COR-L47 (cell line): ENCODE measurements around the gene SMIM26.
"Not testable (repeated sequence)": the region's sequence is repeated elsewhere in the genome, so short reads cannot be mapped to it uniquely, and the experiment has no call there.

ENCODE experiments used
- DNase-seq: peaks from one replicate; lab custom pipeline; 2025; lab: John Stamatoyannopoulos, UW

SMIM26 gene

GRCh38 chr20:18566892-18567738, at the start of gene SMIM26:
Gene SMIM26 (plus strand): TSS chr20:18567432. CDS start chr20:18567479, 47 bp downstream.
- DNase-seq = peak; percentile 95

- DNase-seq = not testable (repeated sequence)
Measured at GRCh38 chr20:18522066-18522465, 45.2 kb upstream of the SMIM26 start.

- DNase-seq = no peak
Measured at GRCh38 chr20:18523066-18523465, 44.2 kb upstream of the SMIM26 start.

GRCh38 chr20:18524646-18525045, 42.6 kb upstream of the SMIM26 start:
- DNase-seq = no peak

- not testable (repeated sequence) for DNase-seq
Measured at GRCh38 chr20:18526761-18527160, 40.5 kb upstream of the SMIM26 start.

- DNase-seq = no peak
Measured at GRCh38 chr20:18527339-18527738, 39.9 kb upstream of the SMIM26 start.

- DNase-seq = no peak
Measured at GRCh38 chr20:18527836-18528235, 39.4 kb upstream of the SMIM26 start.

- DNase-seq = no peak
Measured at GRCh38 chr20:18529041-18529440, 38.2 kb upstream of the SMIM26 start.

GRCh38 chr20:18532626-18533025, 34.6 kb upstream of the SMIM26 start:
- no peak for DNase-seq

GRCh38 chr20:18533491-18533890, 33.7 kb upstream of the SMIM26 start:
- no peak for DNase-seq

- no peak for DNase-seq
Measured at GRCh38 chr20:18533978-18534644, 33.1 kb upstream of the SMIM26 start.

- DNase-seq = no peak
Measured at GRCh38 chr20:18537651-18538050, 29.6 kb upstream of the SMIM26 start.

GRCh38 chr20:18541741-18542140, 25.5 kb upstream of the SMIM26 start:
- DNase-seq = no peak

GRCh38 chr20:18543216-18543615, 24.0 kb upstream of the SMIM26 start:
- no peak for DNase-seq

GRCh38 chr20:18543932-18544331, 23.3 kb upstream of the SMIM26 start:
- peak; percentile 98 for DNase-seq

GRCh38 chr20:18545566-18545965, 21.7 kb upstream of the SMIM26 start:
- DNase-seq = no peak

GRCh38 chr20:18548465-18548864, 18.8 kb upstream of the SMIM26 start:
- DNase-seq = no peak

GRCh38 chr20:18553746-18554145, 13.5 kb upstream of the SMIM26 start:
- DNase-seq = no peak

- DNase-seq = no peak
Measured at GRCh38 chr20:18567739-18568091, 483 bp downstream of the SMIM26 start.

GRCh38 chr20:18571009-18571408, 3.8 kb downstream of the SMIM26 start:
- no peak for DNase-seq

GRCh38 chr20:18571578-18571977, 4.3 kb downstream of the SMIM26 start:
- DNase-seq = no peak

- DNase-seq = no peak
Measured at GRCh38 chr20:18577942-18578341, 10.7 kb downstream of the SMIM26 start.

- no peak for DNase-seq
Measured at GRCh38 chr20:18578581-18578980, 11.3 kb downstream of the SMIM26 start.
